ENCODE data around the gene FST. TPM values are rescaled to one million over a fixed set of nuclear protein-coding genes. Genes with fewer than 3 reads are reported as not detected.

Gene FST
- total and polyA plus RNA-seq, 2 of the 13 experiments (the other 11 are each of a cell fraction or from before 2014, with no cell fraction given), result 38.6 to 136 TPM

DNA sequence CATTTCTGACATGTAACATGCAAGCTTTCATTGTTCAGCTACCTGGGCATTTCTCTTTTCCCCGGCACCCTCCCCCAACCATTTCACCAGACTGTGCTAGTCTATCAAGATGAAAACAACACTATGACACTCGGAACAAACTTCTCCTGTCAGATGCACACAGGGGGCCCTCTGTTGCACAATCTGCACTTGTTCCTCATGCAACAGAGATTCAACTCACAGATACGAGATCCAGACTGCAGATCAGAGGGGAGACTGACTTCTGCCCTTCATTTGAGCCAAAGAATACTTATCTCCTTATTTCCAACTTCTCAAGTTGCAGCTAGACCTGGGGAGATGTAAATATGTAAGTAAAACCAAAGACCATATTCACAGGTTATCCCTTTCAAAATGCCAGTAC lies 15.7 kb upstream of the FST start (continued):
- TF ChIP-seq, protein P1, sequence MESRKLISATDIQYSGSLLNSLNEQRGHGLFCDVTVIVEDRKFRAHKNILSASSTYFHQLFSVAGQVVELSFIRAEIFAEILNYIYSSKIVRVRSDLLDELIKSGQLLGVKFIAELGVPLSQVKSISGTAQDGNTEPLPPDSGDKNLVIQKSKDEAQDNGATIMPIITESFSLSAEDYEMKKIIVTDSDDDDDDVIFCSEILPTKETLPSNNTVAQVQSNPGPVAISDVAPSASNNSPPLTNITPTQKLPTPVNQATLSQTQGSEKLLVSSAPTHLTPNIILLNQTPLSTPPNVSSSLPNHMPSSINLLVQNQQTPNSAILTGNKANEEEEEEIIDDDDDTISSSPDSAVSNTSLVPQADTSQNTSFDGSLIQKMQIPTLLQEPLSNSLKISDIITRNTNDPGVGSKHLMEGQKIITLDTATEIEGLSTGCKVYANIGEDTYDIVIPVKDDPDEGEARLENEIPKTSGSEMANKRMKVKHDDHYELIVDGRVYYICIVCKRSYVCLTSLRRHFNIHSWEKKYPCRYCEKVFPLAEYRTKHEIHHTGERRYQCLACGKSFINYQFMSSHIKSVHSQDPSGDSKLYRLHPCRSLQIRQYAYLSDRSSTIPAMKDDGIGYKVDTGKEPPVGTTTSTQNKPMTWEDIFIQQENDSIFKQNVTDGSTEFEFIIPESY (CRISPR knock-in tag; IDR thresholded peaks at IDR 0.05), result no peak
- TF ChIP-seq NR2F2 (IDR thresholded peaks at IDR 0.05; ENCODE audit: borderline replicate concordance, low read depth), result peak; percentile 65; the same call in 1 of the 2 replicates
- TF ChIP-seq ATRX (CRISPR knock-in tag; IDR thresholded peaks at IDR 0.05; ENCODE audit: borderline replicate concordance), result no peak
- TF ChIP-seq ZKSCAN8 (CRISPR knock-in tag; IDR thresholded peaks at IDR 0.05; ENCODE audit: borderline replicate concordance), result 0 out of 2 replicates have a peak, but pooled peaks have one; percentile 33
- TF ChIP-seq REXO4 (CRISPR knock-in tag; IDR thresholded peaks at IDR 0.05; ENCODE audit: borderline replicate concordance), result no peak
- TF ChIP-seq ZNF724P (CRISPR knock-in tag; IDR thresholded peaks at IDR 0.05; ENCODE audit: borderline replicate concordance), result 0 out of 2 replicates have a peak, but pooled peaks have one; percentile 43
- TF ChIP-seq SRSF4 (IDR thresholded peaks at IDR 0.05; ENCODE audit: low read depth, low read length, poor library complexity, severe bottlenecking), result no peak
- TF ChIP-seq CHCHD3 (CRISPR knock-in tag; IDR thresholded peaks at IDR 0.05), result no peak
- TF ChIP-seq TCF7 (IDR thresholded peaks at IDR 0.05; ENCODE audit: low read depth), result peak; percentile 74
- TF ChIP-seq PHF8 (CRISPR knock-in tag; IDR thresholded peaks at IDR 0.05), result no peak
- TF ChIP-seq ZBTB21 (CRISPR knock-in tag; IDR thresholded peaks at IDR 0.05), result no peak
- no peak for TF ChIP-seq GTF2F1 (IDR thresholded peaks at IDR 0.05; ENCODE audit: low read length)
- TF ChIP-seq RAD51 (IDR thresholded peaks at IDR 0.05; ENCODE audit: borderline replicate concordance), result no peak
- TF ChIP-seq MED13 (CRISPR knock-in tag; IDR thresholded peaks at IDR 0.05), result no peak
- TF ChIP-seq, protein P2, sequence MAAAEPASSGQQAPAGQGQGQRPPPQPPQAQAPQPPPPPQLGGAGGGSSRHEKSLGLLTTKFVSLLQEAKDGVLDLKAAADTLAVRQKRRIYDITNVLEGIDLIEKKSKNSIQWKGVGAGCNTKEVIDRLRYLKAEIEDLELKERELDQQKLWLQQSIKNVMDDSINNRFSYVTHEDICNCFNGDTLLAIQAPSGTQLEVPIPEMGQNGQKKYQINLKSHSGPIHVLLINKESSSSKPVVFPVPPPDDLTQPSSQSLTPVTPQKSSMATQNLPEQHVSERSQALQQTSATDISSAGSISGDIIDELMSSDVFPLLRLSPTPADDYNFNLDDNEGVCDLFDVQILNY (CRISPR knock-in tag; conservative IDR thresholded peaks at IDR 0.05), result no peak
- TF ChIP-seq, protein P3, sequence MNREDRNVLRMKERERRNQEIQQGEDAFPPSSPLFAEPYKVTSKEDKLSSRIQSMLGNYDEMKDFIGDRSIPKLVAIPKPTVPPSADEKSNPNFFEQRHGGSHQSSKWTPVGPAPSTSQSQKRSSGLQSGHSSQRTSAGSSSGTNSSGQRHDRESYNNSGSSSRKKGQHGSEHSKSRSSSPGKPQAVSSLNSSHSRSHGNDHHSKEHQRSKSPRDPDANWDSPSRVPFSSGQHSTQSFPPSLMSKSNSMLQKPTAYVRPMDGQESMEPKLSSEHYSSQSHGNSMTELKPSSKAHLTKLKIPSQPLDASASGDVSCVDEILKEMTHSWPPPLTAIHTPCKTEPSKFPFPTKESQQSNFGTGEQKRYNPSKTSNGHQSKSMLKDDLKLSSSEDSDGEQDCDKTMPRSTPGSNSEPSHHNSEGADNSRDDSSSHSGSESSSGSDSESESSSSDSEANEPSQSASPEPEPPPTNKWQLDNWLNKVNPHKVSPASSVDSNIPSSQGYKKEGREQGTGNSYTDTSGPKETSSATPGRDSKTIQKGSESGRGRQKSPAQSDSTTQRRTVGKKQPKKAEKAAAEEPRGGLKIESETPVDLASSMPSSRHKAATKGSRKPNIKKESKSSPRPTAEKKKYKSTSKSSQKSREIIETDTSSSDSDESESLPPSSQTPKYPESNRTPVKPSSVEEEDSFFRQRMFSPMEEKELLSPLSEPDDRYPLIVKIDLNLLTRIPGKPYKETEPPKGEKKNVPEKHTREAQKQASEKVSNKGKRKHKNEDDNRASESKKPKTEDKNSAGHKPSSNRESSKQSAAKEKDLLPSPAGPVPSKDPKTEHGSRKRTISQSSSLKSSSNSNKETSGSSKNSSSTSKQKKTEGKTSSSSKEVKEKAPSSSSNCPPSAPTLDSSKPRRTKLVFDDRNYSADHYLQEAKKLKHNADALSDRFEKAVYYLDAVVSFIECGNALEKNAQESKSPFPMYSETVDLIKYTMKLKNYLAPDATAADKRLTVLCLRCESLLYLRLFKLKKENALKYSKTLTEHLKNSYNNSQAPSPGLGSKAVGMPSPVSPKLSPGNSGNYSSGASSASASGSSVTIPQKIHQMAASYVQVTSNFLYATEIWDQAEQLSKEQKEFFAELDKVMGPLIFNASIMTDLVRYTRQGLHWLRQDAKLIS (CRISPR knock-in tag; IDR thresholded peaks at IDR 0.05), result no peak
- TF ChIP-seq ERF (CRISPR knock-in tag; IDR thresholded peaks at IDR 0.05), result peak; percentile 63; the same call in 1 of the 2 replicates
- TF ChIP-seq, protein P4, sequence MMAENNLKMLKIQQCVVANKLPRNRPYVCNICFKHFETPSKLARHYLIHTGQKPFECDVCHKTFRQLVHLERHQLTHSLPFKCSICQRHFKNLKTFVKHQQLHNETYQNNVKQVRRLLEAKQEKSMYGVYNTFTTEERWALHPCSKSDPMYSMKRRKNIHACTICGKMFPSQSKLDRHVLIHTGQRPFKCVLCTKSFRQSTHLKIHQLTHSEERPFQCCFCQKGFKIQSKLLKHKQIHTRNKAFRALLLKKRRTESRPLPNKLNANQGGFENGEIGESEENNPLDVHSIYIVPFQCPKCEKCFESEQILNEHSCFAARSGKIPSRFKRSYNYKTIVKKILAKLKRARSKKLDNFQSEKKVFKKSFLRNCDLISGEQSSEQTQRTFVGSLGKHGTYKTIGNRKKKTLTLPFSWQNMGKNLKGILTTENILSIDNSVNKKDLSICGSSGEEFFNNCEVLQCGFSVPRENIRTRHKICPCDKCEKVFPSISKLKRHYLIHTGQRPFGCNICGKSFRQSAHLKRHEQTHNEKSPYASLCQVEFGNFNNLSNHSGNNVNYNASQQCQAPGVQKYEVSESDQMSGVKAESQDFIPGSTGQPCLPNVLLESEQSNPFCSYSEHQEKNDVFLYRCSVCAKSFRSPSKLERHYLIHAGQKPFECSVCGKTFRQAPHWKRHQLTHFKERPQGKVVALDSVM (CRISPR knock-in tag; IDR thresholded peaks at IDR 0.05), result no peak
- TF ChIP-seq, protein P5, sequence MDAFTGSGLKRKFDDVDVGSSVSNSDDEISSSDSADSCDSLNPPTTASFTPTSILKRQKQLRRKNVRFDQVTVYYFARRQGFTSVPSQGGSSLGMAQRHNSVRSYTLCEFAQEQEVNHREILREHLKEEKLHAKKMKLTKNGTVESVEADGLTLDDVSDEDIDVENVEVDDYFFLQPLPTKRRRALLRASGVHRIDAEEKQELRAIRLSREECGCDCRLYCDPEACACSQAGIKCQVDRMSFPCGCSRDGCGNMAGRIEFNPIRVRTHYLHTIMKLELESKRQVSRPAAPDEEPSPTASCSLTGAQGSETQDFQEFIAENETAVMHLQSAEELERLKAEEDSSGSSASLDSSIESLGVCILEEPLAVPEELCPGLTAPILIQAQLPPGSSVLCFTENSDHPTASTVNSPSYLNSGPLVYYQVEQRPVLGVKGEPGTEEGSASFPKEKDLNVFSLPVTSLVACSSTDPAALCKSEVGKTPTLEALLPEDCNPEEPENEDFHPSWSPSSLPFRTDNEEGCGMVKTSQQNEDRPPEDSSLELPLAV (CRISPR knock-in tag; conservative IDR thresholded peaks at IDR 0.05; ENCODE audit: low read depth), result no peak
- no peak for TF ChIP-seq SRSF1 (optimal IDR thresholded peaks at IDR 0.05; ENCODE audit: low read depth, low read length)

Data from HepG2 (cell line).